ENCODE results near the gene TMEM54. TPM values are rescaled to one million over a fixed set of nuclear protein-coding genes. Genes with fewer than 3 reads are reported as not detected.

The TMEM54 gene
- total RNA-seq, 2 donors from 2014 or later = 0.37 to 0.80 TPM

GRCh38 chr1:32860566-32860965 lies 40.6 kb downstream of the TMEM54 start:
- H3K36me3 Mint-ChIP-seq (ENCODE audit: low read depth) = peaks cover 35% of the 10 kb centered on the region
- no peaks in the 10 kb centered on the region for H3K27me3 Mint-ChIP-seq
- no peak overlapping the region for H3K27ac Mint-ChIP-seq
- H3K4me3 Mint-ChIP-seq = no peak overlapping the region
- no peaks in the 10 kb centered on the region for H3K4me1 Mint-ChIP-seq
- H3K9me3 Mint-ChIP-seq = no peaks in the 10 kb centered on the region
- ATAC-seq (replicated peaks) = no peak

- no peaks in the 10 kb centered on the region for H3K27me3 Mint-ChIP-seq
- H3K4me3 Mint-ChIP-seq = no peak overlapping the region
Observed at GRCh38 chr1:32859915-32860314, 41.3 kb downstream of the TMEM54 start.

DNA sequence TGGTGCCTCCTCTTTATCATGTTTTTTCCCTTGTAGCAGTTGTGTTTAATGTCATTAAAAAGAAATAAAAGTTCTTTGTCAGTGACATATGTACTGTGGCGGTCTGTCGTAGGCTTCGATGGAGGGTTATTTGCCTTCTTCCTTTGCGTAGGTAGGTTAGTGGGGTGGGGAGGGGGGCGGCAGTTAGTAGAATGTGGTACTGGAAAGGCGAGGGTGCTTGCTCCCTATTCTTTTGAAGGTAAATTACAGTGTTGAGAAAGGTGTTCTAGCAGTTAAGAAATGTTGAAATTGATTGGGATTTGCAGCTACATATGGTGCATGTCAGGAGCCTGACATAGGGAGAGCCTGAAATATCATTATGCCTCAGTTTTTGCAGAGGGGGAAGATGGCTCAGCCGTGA lies 42.4 kb downstream of the TMEM54 start:
- ATAC-seq (replicated peaks) = no peak
- Mint-ChIP-seq H3K36me3 (ENCODE audit: low read depth) (peaks cover 53% of the 10 kb centered on the region), H3K4me1 (no peaks in the 10 kb centered on the region)

More at GRCh38 chr1:32859915-32860314, 41.3 kb downstream of the TMEM54 start:
- Mint-ChIP-seq H3K9me3 (no peaks in the 10 kb centered on the region), H3K4me1 (no peaks in the 10 kb centered on the region), H3K36me3 (ENCODE audit: low read depth) (peaks cover 42% of the 10 kb centered on the region), H3K27ac (no peak overlapping the region)
- ATAC-seq (replicated peaks) = no peak

GRCh38 chr1:32858136-32858535 lies 43.1 kb downstream of the TMEM54 start:
- Mint-ChIP-seq H3K4me1 (no peaks in the 10 kb centered on the region), H3K9me3 (no peaks in the 10 kb centered on the region), H3K36me3 (ENCODE audit: low read depth) (peaks cover 59% of the 10 kb centered on the region), H3K27me3 (no peaks in the 10 kb centered on the region), H3K27ac (no peak overlapping the region), H3K4me3 (no peak overlapping the region)
- no peak for ATAC-seq (replicated peaks)

More for the DNA sequence above, 42.4 kb downstream of the TMEM54 start:
- Mint-ChIP-seq H3K27me3 (no peaks in the 10 kb centered on the region), H3K4me3 (no peak overlapping the region), H3K27ac (no peak overlapping the region), H3K9me3 (no peaks in the 10 kb centered on the region)

GRCh38 chr1:32855861-32856617 lies 45.1 kb downstream of the TMEM54 start:
- Mint-ChIP-seq H3K27me3 (no peaks in the 10 kb centered on the region), H3K27ac (no peak overlapping the region), H3K4me1 (no peaks in the 10 kb centered on the region), H3K4me3 (no peak overlapping the region), H3K36me3 (ENCODE audit: low read depth) (peaks cover 54% of the 10 kb centered on the region), H3K9me3 (no peaks in the 10 kb centered on the region)
- no peak for ATAC-seq (replicated peaks)

DNA sequence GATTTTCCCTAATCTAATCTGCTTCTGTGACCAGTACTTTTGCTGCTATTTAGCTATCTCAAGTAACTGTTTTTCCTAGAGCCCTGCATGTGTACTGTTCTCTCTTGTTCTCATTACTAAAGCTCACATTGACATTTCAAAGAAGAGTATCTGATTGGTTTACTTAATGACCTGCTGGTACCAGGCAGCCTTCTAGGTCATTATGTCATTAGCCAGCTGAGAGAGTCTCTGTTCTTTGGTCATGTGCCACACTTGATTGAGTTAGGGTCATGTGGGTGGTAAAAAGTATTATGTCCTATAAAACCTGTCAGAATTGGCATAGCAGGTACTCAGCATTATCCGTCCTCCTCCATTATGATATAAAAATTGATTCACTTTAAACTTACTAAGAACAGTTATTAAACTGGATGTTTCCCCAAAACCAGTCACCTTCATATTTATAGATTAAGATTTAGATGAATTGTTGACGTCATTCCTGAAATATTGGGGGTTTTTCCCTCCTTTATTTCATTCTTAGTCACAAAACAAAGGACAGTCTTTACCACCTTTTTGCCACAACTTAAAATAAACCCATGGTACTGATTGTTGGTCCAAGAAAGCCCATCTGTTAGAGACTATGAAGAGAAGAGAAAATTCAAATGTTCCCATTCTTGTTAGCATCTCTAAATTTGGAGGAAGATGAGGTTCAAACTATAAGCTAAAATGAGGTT lies 52.7 kb downstream of the TMEM54 start:
- peak; percentile 49 for ATAC-seq (replicated peaks)
- Mint-ChIP-seq H3K9me3 (no peaks in the 10 kb centered on the region), H3K27ac (peak overlapping the region; percentile 69), H3K36me3 (ENCODE audit: low read depth) (peaks cover 55% of the 10 kb centered on the region), H3K4me1 (peaks cover 4% of the 10 kb centered on the region), H3K4me3 (no peak overlapping the region), H3K27me3 (no peaks in the 10 kb centered on the region)

Other genes starting within 250 kb of the TMEM54 start
- not detected for gene SYNC, start 198.6 kb downstream of the TMEM54 start, total RNA-seq
- 100 to 1,000 TPM; 101 to 176 TPM for gene YARS1, start 84.0 kb downstream of the TMEM54 start, total RNA-seq
- gene S100PBP, start 83.7 kb downstream of the TMEM54 start, total RNA-seq = 10 to 100 TPM; 42.7 to 48.1 TPM
- not detected for gene FNDC5, start 30.5 kb downstream of the TMEM54 start, total RNA-seq
- gene HPCA, start 14.9 kb downstream of the TMEM54 start, total RNA-seq = under 1 TPM in 1 of 2 donors, not detected in 1; 0.98 TPM
- gene RNF19B, start 63.4 kb upstream of the TMEM54 start, total RNA-seq = 10 to 100 TPM; 32.2 to 65.6 TPM
- gene AK2, start 135.5 kb upstream of the TMEM54 start, total RNA-seq = 100 to 1,000 TPM; 304 to 372 TPM
- gene AZIN2, start 179.8 kb upstream of the TMEM54 start, total RNA-seq = 1 to 10 TPM; 3.4 to 3.7 TPM

Measured in activated T-helper 17 cell treated with anti-CD3 and anti-CD28 coated beads, Interleukin-2, amount 50 U/mL, for 72 hours (primary cell).